Prostate gland (tissue), 2 donors: Measurements from ENCODE around the gene TMEM82.

Experiments
- POLR2A ChIP-seq: fragments of 450-650 bp; IDR thresholded peaks from one replicate; pipeline ENCODE4 v1.6.1; 2016; ENCODE audit warnings: antibody characterized with exemption, mild to moderate bottlenecking
- POLR2AphosphoS5 ChIP-seq: sonication (generic); formaldehyde crosslinking; IDR thresholded peaks from one replicate; pipeline ENCODE4 v1.6.1; 2017; ENCODE audit warnings: antibody characterized with exemption
- TF ChIP-seq, protein P1 (sequence below), 4 experiments: fragments of 200-600 bp in 2 of 4; fragments of 450-650 bp in 2 of 4; sonication (generic) in 2 of 4; IDR thresholded peaks; 1 replicate in 3 of 4; 2 replicates in 1 of 4; pipeline ENCODE4 v1.5.1; 2016 to 2019; ENCODE audit warnings: antibody characterized with exemption in 4 of 4, mild to moderate bottlenecking in 2 of 4, moderate library complexity in 2 of 4

GRCh38 chr1:15762546-15762945 is 20.2 kb downstream of the TMEM82 start:
- TF ChIP-seq, protein P1, sequence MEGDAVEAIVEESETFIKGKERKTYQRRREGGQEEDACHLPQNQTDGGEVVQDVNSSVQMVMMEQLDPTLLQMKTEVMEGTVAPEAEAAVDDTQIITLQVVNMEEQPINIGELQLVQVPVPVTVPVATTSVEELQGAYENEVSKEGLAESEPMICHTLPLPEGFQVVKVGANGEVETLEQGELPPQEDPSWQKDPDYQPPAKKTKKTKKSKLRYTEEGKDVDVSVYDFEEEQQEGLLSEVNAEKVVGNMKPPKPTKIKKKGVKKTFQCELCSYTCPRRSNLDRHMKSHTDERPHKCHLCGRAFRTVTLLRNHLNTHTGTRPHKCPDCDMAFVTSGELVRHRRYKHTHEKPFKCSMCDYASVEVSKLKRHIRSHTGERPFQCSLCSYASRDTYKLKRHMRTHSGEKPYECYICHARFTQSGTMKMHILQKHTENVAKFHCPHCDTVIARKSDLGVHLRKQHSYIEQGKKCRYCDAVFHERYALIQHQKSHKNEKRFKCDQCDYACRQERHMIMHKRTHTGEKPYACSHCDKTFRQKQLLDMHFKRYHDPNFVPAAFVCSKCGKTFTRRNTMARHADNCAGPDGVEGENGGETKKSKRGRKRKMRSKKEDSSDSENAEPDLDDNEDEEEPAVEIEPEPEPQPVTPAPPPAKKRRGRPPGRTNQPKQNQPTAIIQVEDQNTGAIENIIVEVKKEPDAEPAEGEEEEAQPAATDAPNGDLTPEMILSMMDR (IDR thresholded peaks at IDR 0.05) = no peak
- no peak for TF ChIP-seq POLR2A
- TF ChIP-seq POLR2AphosphoS5 = no peak
